ENCODE measurements around the gene MT3.

DNA sequence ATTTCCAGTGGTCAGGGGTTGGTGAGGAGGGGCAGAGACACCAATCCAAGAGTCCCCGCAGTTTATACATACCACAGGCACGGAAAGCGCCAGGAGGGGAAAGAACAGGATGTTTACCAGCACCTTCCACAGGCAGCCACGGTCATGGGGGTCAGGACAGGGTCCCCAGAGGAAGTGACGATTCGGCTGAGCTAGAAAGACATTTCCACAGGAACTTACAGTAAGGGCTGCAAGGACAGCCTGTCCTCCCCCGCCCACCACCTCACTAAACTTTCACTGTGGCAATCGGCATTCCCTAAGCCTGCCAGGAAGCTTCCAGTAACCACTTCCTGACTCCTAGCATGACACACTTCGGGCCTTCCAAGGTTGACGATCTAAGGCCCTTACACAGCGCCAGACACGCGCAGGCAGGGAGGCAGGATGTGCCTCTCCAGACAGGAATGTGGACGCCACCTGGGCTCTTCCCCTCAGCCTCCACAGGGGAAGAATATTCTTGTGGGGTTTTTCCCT lies 17.8 kb downstream of the MT3 start:
- TF ChIP-seq, protein P1, sequence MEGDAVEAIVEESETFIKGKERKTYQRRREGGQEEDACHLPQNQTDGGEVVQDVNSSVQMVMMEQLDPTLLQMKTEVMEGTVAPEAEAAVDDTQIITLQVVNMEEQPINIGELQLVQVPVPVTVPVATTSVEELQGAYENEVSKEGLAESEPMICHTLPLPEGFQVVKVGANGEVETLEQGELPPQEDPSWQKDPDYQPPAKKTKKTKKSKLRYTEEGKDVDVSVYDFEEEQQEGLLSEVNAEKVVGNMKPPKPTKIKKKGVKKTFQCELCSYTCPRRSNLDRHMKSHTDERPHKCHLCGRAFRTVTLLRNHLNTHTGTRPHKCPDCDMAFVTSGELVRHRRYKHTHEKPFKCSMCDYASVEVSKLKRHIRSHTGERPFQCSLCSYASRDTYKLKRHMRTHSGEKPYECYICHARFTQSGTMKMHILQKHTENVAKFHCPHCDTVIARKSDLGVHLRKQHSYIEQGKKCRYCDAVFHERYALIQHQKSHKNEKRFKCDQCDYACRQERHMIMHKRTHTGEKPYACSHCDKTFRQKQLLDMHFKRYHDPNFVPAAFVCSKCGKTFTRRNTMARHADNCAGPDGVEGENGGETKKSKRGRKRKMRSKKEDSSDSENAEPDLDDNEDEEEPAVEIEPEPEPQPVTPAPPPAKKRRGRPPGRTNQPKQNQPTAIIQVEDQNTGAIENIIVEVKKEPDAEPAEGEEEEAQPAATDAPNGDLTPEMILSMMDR (conservative IDR thresholded peaks at IDR 0.05) = no peak
- TF ChIP-seq EZH2 (IDR thresholded peaks at IDR 0.05; ENCODE audit: low read depth) = no peak

Measured in PC-9 (cell line).